Fibroblast of skin of right quadriceps (primary cell): ENCODE measurements around the gene CAMKV.

Experiments used
- DNase-seq: peaks from one replicate; pipeline ENCODE4 v3.0.0-alpha.2; 2013

The CAMKV gene

DNA sequence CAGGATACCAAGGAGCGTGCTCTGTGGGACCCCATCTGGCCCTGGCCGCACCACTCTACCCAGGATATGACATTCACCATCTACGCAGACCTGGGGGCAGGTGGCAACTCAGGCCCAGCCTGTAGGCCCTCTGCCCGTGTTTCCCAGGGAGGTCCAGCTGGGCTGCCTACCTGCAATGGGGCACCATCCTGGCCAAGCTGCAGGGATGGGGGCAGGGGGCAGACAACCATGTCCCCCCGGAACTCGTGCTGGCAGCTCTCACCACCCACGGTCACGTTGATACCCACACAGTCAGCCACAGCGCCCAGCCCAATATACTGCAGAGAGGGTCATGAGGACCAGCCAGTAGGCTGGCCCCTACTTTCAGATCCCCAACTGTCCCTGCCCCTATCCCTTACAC is 26.1 kb upstream of the CAMKV start:
- no peak for DNase-seq

DNA sequence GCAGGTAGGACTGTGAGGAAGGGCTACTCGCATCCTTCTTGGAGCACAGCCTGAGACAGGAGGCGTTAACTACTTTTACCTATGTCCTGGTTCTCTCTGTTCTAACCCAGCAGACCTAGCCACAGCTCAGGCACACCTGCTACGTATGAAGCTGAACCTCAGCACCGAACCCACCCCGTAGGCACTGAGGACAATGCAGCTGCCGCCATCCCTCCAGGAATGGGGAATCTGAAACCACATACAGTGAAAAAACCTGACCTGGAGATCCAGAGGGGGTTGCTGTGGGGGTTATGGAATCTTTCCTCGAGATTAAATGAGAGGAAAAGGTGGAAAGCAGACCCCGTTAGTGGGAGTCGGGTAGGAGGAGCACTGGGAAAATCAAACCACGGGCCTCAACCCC is 19.6 kb upstream of the CAMKV start:
- no peak for DNase-seq

DNA sequence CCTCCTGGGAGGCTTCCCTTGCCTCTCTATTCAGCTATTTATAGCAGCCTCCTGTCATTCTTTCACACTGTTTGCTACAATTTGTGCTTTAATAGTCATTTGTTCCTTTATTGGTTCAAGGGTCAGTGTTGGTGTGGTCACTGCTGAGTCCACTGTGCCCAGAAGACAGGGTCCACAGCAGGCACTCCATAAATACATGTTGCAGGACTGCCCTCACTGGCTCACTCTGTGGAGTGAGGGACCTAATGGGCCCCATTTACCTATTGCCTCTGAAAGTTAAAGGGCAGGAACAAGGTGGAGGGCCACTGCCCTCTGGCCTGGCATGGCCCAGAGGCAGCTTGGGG is 17.2 kb upstream of the CAMKV start:
- DNase-seq: no peak

DNA sequence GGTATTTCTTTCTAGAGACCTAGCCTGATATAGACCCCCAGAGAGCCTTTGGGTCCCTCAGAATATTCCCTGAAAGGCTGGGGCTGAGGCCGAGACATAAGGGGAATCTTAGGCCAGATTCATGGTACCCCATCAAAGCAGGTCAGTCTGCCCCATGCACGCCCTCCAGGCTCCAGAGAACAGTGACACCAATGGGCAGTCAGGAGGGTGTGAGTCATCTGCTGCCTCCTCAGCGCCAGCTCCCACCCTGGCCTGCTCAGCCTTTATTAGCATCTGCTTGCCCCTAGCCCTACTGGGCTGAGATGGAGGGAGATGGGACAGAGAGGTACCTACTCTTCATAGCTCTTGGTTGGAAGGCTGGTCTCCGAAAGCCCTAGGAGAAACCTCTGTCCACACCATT is 14.3 kb upstream of the CAMKV start:
- no peak for DNase-seq

DNA sequence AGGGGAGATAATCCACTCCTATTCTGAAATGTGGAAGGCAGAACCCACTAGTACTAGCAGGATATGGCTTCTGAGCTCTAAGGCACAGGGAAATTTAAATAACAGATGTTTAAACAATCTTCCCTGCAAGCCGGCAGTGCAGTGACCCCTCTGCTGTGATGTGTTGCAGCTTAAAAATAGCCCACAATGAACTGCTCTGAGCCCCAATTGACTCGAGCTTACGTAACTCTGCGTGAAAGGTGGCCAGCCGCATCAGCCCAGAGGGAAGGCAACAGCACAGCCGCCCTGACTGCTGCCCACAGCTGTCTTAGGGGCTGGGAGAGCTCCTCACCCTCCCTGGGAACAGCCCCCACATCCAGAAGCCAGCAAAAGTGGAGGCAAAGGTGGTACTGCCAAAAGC is 12.5 kb upstream of the CAMKV start:
- DNase-seq: no peak

DNA sequence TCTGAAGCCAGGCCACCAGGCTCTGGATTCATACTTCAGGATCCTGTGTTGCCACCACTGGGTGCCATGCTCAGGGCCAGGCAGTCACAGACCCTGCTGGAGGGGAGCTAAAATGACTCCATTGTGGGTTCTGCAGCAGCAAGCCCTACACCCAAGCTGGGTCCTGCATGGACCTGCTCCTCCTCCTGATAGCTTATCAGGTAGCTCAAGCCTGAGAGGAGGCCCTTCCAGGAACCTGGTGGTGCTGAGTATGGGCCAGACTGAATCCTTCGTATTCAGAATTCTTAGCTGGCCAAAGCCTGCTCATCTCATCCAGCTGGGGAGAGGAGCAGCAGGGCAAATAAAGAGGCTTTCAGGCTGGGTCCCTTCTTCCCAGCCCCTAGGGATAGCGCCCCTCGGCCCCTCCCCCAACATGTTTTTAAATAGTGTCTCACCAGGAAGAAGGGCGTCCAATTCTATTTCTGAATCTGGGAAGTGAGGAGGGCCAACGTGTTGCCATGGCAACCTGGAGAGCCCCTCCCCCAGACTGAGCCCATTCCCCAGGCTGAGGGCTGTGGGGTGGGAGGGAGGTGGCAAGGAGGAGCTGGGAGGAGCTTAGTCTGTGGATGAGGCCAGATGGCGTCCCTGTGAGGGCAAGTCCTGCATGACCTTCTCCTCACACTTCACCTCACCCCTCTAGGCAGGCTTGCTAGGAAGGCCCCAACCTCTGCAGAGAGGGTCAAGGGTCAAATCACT is 11.0 kb upstream of the CAMKV start:
- DNase-seq: no peak

DNA sequence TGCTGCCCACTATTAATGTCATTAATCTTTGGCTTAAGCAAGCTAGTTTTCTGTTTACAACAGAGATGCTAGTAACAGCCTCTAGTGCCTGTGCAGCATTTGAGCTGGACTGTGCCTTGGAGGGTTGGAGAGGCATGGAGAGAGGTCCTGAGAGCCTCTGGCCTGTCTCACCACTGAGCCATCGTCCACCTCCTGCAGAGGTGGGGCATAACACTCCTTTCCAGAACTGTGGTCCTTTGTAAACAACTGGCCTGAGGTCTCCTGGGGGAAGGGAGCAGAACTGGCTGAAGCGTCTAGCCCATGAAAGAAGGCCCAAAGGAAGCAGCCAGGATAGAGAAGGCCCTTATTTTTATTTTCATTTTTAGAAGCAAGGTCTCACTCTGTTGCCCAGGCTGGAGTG is 10.0 kb upstream of the CAMKV start:
- no peak for DNase-seq

DNA sequence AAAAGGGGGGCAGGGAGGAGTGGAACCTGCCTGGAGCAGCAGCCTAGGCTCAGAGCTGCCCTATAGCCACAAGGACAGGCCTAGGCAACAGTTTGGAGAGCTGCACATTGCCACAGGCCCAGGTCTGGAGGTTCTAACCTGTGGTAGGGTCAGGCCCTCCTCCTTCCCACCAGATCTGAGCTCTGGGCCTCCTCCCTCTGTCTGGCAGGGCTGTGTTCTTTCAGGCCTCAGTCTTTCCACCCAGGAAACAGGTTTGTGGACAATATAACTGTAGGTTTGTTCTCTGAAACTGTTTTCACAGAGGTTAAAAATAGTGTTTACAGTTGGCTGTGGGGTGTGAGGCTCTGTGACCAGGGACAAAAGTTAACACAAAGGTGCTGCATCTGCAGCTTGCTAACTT is 9.0 kb upstream of the CAMKV start:
- DNase-seq: no peak

DNA sequence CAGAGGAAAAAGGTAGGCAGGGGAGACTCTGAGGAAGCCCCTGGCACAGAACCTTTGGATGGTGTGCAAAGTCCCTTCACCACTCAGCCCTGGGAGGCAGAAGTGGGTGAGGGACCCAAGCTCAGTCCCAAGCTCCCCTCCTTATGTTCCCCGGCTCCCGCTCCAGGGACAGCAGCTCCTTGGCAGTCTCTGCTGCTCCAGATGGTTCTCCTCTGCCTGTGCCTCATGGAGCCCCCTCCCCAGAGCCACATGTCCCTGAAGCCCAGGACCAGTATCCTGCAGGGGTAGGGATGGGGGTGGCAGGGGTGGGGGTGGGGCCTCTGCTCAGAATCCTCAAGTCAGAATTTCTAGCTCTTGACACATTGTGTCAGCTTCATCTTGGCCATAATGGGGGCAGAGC is 8.0 kb upstream of the CAMKV start:
- DNase-seq: no peak

DNA sequence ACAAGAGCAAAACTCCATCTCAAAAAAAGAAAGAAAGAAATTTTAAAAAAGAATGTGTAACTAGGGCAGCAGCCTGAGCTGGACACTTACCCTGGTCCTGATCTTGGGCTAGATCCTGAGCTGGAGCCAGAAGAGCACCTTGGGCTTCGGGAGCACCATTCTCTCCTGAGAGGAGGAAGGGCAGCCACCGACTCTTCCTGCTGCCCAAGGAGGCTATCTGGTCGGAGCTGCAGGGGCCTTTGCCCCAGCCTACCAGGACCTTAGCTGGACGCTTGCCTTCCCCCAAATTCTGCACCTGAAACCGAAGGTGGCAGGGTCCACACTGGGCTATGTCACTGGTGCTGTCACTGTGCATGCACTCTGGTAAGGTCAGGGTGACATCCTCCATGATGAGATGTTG is 6.9 kb upstream of the CAMKV start:
- DNase-seq: no peak

DNA sequence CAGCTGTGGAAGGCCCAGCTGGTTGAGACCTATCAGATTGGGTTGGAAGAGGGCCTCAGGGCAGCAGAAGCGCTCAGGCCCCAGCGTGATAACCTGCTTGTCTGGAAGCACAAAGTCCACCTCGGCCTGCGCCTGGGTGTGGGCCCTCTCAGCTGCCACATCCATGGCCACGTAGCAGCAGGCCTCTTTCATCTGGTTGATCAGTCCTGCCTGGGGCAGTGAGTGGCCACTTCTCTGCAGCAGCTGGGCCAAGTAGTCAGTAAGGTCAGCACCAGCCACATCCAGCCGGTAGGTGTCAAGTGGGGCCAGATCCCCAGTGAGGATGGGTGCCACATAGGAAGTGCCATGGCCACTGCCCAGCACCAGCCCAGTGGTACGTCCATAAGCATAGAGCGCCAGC is 3.9 kb upstream of the CAMKV start:
- no peak for DNase-seq

DNA sequence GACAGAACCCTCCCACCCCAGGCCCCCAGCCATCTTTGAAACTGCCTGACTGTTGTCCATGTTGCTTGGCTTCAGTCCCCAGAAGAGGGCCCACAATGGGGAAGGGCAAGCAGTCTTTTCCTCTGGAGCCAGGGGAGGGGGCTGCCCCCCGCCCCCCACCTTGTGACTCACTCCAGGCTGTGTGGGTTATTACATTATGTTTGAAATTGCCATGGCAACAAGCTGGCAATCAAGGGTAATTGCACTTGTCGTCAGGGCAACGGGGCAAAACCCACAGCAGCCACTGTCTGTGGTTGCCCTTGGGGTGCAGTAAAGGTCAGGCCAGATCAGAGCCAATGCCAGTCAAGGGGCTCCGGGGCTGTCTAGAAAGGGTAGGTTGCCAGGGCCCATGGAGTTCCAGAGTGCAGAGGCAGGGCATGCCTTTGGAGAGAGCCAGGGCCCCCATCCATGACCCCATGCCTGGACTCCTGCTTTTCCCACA is 3.1 kb upstream of the CAMKV start:
- DNase-seq: no peak

DNA sequence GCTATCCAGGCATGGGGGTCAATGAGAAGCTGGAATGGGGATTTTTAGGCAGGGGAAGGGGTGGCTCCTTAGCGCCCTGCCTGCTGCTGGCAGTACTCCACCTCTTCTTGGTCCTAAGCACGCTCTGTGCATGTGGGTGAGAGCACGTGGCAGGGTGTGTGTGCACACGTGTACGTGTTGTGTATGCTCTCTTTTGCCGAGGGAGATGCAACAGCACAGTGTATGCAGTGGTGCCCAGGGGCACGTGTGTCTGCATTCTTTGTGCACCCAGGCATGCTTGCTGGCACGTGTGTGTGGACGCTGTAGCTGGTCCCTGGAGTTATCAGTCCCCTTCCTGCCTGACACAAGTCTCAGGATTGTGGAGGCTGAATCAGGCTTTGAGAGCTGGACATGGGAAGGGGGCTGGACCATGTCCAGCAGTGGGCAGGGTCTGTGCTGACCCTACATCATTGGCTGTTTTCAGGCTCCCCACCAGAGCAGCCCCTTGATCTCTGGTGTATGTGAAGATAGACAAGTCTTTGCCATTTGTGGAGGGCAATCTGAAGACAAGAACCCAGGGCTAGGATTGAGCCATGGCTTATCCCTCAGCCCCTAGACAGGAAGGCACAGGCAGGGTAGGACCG is 1.9 kb upstream of the CAMKV start:
- no peak for DNase-seq

DNA sequence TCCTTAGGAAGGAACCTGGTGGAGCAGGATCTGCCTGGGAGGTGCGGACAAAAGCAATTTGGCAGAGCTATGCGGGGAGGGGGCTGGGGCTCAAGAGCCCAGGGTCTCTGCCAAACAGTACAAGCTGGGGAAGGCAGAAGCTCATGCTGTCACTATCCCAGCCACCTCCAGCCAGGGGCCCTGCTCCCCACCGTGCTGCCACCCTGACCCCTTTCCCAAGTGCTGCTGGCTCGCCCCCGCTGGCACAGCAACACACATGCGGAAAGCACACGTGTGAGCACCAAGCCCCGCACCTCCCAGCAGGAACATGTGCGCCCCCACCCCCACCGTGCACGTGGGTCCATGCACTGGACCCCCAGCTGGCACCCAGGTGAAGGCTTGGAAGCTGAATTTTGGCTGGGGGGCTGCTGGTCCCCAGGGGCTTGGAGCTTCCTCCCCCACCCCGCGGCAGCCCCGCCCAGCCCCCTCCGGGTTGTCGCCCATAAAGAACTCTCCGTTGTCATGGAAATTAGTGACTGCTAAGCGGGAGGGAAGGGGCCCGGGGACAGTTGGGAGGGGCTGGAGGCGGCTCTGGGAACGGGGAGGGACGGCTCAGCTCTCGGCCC is 742 bp downstream of the CAMKV start:
- no peak for DNase-seq

DNA sequence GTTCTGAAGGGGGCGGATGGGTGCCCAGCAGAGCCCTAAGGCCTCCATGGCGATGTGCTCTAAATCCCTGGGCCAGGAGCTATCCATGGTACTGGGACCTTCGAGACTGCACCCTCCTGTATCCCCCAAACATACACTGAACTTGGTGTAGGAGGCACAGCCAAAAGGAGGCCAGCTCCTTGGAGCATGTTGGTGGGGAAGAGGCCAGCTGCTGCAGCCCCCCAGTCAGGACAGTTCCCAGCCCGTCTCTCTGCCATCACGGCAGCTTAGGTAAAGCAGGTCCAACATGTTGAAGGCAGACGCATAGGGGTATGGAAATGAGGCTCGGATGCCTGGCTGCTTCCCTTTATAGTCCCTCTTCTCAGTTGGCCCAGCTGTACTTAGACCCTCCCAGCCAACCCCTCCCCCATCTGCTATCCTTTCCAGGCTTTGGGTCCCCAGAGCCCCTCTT is 1.8 kb downstream of the CAMKV start:
- peak; percentile 31 for DNase-seq

DNA sequence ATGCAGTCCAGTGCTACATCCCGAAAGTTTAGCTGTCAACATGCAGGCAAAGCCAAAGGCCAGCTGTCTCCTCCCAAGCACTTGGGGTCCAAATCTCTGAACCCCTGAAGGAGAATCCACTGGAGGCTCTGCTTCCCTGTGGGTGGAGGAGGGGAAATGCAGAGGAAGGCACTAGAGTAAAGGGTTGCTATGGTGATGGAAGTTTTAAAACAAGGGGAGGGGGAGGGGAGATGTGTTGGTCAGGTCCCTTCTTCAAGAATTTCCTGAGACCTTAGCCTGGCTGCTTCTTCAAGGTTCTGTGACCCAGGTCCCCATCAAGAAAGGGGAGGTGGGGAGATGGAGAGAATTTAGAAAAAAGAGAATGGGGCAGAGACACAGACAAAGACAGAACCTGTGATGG is 2.3 kb downstream of the CAMKV start:
- DNase-seq: no peak

DNA sequence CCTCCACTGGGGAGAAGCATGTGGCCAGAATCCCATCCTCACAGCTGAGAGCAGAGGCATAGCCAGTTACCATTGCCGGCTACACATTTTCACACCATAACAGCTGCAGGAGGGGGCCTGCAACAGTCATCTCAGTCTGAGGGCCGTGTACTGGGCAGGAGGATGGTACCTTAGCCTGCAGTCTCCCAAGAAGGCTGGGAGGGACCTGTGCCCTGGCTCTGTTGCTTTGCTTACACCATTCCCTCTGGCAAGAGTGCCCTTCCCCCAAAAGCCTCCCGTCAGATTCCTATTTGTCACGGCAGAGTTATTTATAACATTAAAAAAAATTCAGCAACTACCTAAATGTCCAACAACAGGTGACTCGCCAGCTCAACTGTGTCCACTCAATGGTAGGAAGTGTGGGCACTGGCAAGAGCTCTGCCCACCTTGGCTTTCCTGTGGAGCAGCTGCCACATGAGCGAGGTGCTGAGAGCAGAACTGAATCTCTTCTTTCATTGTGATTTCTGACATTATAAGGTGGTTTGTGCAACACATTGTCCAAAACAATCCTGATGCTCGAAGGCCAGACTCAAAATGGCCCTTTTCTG is 4.4 kb downstream of the CAMKV start:
- DNase-seq: no peak

DNA sequence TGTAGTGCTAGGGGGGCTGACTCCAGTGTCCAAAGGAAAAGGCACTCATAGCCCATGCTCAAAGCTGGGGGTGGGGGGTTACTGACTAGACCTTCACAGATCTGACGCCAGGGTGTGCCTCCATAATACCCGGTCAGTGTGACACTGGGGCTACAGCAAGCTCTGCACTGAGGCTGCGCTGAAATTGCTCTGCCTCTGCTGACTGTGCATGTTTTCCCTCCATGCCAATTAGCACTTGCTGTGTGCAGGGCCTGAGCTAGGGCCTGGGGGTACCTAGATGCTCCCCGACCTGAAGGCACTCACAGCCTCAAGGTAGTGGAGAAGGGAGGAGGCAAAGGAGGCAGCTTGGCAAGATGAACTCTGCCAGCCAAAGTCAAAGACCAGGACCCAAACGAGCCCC is 5.2 kb downstream of the CAMKV start:
- DNase-seq: no peak

DNA sequence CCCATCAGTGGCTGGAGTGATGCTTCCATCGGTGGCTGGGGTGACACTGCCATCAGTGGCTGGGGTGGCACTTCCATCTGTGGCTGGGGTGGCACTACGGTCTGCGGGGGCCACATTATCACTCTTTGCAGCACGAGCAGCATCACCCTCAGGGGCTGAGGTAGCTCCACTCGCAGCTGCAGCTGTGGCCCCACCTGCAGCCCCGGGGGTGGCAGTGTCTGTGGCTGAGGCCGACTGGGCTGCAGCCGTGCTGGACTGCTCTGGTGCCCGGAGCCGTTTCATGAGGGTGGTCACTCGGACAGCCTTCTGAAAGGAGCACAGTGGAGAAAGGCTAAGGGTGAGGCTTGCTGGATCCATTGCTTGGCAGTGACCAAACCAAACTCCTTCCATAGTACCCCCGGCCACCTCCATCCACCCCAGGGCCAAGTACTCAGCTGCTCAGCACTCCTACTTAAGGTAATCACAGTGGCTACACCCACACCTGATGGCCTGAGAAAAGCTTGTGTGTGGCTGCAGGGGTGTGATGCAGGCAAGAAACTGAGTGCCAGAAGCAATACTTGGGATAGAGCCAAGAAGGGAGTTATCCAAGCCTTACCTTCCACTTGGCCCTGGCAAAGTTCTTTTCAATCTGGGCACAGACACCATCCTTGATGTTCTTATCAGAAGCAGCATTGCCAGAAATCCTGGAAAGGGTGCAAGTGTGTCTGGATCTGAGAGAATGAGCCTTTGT is 10.0 kb downstream of the CAMKV start:
- no peak for DNase-seq

DNA sequence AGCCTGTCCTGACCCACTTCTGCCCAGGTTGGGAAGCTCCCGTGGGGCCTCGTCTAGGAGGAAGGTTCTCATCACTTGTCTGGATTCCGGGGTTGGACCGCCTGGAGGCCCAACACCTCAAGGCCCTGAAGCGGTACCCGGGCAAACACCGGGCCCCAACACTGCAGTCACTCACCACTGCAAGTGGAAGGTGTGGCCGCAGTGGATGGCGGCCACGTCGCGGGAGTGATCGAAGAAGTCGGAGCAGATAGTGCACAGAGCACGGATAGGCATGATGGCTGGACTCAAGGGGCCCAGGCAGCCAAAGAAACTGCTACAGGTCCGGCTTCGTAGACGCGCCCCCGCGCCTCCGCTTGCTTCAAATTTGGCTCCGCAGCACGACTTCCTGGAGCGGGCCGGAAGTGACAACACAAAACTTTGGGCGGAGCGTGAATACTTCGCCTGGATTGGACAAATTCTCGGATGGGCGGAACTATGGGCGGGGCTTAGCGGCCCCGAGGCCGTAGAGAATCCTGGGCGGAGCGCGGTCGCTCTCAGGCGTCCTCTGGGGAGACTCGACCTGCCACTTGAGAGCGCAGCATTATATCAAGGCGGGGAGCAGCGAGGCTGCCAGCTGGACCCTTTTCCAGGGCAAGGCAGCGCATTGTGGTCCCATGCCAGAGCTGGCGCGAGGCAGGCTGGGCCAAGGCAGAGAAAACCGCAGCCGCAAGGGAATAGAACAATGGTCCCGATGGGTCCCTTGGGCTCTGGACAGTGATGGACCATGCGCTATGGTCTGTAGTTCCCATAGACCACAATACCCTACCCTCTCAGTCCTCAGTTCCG is 13.3 kb downstream of the CAMKV start, which contains the start of gene TRAIP:
TRAIP (minus strand) TSS at position 384 of the 825 bp plus-strand sequence; CDS start at position 273, 111 bp downstream.
- peak; percentile 92 for DNase-seq

DNA sequence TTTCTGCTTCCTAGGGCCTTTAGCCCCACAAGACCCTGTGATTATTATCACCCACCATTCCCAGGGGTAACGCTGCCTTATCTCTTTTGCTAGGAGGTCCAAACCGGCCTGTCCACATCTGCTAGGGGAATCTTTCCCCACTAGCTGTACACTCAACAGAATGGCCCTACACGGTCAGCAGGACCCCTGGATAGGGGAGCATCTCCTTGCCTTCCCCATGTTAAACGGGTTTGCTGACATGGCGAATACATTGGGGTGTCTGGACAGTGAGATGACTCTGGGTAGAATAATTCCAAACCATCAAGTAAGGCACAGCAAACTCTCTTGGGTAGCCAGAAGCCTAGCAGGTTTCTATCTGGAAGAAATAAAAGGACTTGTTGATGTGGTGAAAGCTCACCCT is 14.0 kb downstream of the CAMKV start:
- DNase-seq: no peak

DNA sequence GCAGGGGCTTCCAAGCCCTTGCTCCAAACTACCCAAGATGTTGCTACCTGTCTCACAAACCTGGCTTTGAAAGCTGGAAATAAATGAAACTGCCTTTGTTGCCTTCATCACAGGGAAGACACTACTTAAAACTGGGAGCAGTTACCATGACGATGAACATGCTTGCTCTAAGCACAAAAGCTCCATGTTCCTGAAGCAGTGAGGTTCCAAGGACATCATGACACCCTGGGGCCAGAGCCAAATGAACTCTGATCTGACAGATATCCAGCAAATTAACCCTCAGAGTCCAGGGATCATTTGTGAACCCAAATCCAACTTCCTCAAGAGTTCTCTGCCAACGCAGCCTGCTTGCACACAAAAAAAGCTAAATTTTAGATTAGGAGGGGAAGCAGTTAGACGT is 24.0 kb downstream of the CAMKV start:
- no peak for DNase-seq
